ENCODE data around the gene TRPM2. TPM values are rescaled to one million over a fixed set of nuclear protein-coding genes. Genes with fewer than 3 reads are reported as not detected.

The TRPM2 gene
- total RNA-seq, 1 donor from 2014 or later: 0.07 TPM

GRCh38 chr21:44364151-44365053 lies 11.0 kb downstream of the TRPM2 start:
- Mint-ChIP-seq H3K27ac (no peak overlapping the region), H3K4me1 (ENCODE audit: unreplicated experiment) (no peaks in the 10 kb centered on the region), H3K9me3 (no peaks in the 10 kb centered on the region), H3K36me3 (no peaks in the 10 kb centered on the region), H3K27me3 (peaks cover 19% of the 10 kb centered on the region), H3K4me3 (no peak overlapping the region)
- DNase-seq (ENCODE audit: extremely low spot score, unreplicated experiment): no peak
- TF ChIP-seq, protein P1, sequence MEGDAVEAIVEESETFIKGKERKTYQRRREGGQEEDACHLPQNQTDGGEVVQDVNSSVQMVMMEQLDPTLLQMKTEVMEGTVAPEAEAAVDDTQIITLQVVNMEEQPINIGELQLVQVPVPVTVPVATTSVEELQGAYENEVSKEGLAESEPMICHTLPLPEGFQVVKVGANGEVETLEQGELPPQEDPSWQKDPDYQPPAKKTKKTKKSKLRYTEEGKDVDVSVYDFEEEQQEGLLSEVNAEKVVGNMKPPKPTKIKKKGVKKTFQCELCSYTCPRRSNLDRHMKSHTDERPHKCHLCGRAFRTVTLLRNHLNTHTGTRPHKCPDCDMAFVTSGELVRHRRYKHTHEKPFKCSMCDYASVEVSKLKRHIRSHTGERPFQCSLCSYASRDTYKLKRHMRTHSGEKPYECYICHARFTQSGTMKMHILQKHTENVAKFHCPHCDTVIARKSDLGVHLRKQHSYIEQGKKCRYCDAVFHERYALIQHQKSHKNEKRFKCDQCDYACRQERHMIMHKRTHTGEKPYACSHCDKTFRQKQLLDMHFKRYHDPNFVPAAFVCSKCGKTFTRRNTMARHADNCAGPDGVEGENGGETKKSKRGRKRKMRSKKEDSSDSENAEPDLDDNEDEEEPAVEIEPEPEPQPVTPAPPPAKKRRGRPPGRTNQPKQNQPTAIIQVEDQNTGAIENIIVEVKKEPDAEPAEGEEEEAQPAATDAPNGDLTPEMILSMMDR (conservative IDR thresholded peaks at IDR 0.05): no peak

DNA sequence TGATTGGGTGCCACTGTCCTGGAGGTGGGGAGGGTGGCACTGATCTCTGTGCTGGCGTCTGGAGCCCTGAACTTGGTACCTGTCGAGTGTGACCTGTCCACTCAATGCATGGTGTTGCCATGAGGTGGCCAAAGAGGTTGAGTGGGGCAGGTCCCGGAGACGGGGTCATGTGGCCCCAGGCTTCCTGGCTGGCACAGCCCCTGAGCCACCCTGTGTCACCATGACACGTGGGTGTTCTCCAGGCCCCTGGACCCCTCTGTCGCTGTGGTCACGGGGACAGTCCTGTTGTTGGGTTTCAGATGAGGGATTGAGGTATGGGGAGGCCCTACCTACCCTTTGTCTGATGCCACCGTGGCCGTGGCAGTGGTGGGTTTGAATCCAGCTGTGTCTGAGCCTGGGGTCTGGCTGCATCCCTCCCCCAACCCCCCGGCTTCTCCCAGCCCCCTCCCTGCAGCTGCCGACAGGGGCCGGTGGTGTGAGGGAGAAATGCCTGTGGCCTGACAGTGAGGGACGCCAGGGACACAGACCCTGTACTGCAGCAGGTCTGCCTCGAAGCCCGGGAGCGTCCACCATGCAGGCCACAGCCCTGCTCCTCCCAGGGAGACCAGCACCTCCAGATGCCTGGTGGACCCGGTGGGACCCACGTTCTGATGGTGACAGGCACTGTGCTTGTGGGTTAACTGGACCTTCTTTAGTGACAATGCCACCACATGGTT lies 12.0 kb downstream of the TRPM2 start:
- no peak overlapping the region for H3K4me3 Mint-ChIP-seq
- H3K27ac Mint-ChIP-seq: no peak overlapping the region
- no peaks in the 10 kb centered on the region for H3K36me3 Mint-ChIP-seq
- no peak for DNase-seq (ENCODE audit: extremely low spot score, unreplicated experiment)
- H3K9me3 Mint-ChIP-seq: no peaks in the 10 kb centered on the region
- TF ChIP-seq, protein P1 (conservative IDR thresholded peaks at IDR 0.05): no peak
- H3K4me1 Mint-ChIP-seq (ENCODE audit: unreplicated experiment): no peaks in the 10 kb centered on the region
- peaks cover 19% of the 10 kb centered on the region for H3K27me3 Mint-ChIP-seq

- TF ChIP-seq, protein P1 (conservative IDR thresholded peaks at IDR 0.05): no peak
- no peak for DNase-seq (ENCODE audit: extremely low spot score, unreplicated experiment)
- no peaks in the 10 kb centered on the region for H3K4me1 Mint-ChIP-seq (ENCODE audit: unreplicated experiment)
These were observed 12.7 kb downstream of the TRPM2 start for GRCh38 chr21:44365967-44366585.

GRCh38 chr21:44366586-44367211 lies 13.3 kb downstream of the TRPM2 start:
- peaks cover 27% of the 10 kb centered on the region for H3K27me3 Mint-ChIP-seq

More at GRCh38 chr21:44365967-44366585, 12.7 kb downstream of the TRPM2 start:
- no peaks in the 10 kb centered on the region for H3K9me3 Mint-ChIP-seq
- no peak overlapping the region for H3K27ac Mint-ChIP-seq
- no peaks in the 10 kb centered on the region for H3K36me3 Mint-ChIP-seq
- H3K4me3 Mint-ChIP-seq: no peak overlapping the region
- H3K27me3 Mint-ChIP-seq: peaks cover 23% of the 10 kb centered on the region

More at GRCh38 chr21:44366586-44367211, 13.3 kb downstream of the TRPM2 start:
- TF ChIP-seq, protein P1 (conservative IDR thresholded peaks at IDR 0.05): no peak
- DNase-seq (ENCODE audit: extremely low spot score, unreplicated experiment): no peak
- Mint-ChIP-seq H3K36me3 (no peaks in the 10 kb centered on the region), H3K4me1 (ENCODE audit: unreplicated experiment) (no peaks in the 10 kb centered on the region), H3K27ac (no peak overlapping the region), H3K9me3 (no peaks in the 10 kb centered on the region), H3K4me3 (no peak overlapping the region)
